K562 (cell line): Measurements from ENCODE around the gene PDE8A. TPM values are rescaled to one million over a fixed set of nuclear protein-coding genes. Genes with fewer than 3 reads are reported as not detected.
A peak's percentile ranks its signal among the peaks of the same experiment; 100 is the strongest.

ENCODE experiments used
- ARID1B ChIP-seq: fragments of 450-650 bp; IDR thresholded peaks from 2 replicates; pipeline ENCODE4 v1.6.1; 2016; ENCODE audit warnings: antibody characterized with exemption, mild to moderate bottlenecking, inconsistent platforms
- ATF7 ChIP-seq: fragments of 450-650 bp; IDR thresholded peaks from 2 replicates; pipeline ENCODE4 v1.7.1; 2014; ENCODE audit warnings: mild to moderate bottlenecking, moderate library complexity
- BRF1 ChIP-seq: IDR thresholded peaks from 3 replicates; pipeline ENCODE4 v1.6.1; 2011; ENCODE audit warnings: borderline replicate concordance, mild to moderate bottlenecking; ENCODE audit not compliant: insufficient read length; ENCODE audit errors: extremely low read depth
- CHD1 ChIP-seq: fragments of 200-600 bp; sonication (generic); IDR thresholded peaks from one replicate; pipeline ENCODE4 v1.6.1; 2012; ENCODE audit warnings: mild to moderate bottlenecking, moderate library complexity, low read length, inconsistent platforms
- ELF4 ChIP-seq: fragments of 450-650 bp; formaldehyde crosslinking; IDR thresholded peaks from 2 replicates; pipeline ENCODE4 v1.4.0; 2022; ENCODE audit warnings: missing genetic modification characterization
- EP400 ChIP-seq: fragments of 450-650 bp; IDR thresholded peaks from 2 replicates; pipeline ENCODE4 v1.6.1; 2017; ENCODE audit warnings: antibody characterized with exemption, mild to moderate bottlenecking, moderate library complexity
- ILF3 ChIP-seq: fragments of 450-650 bp; IDR thresholded peaks from 2 replicates; pipeline ENCODE4 v1.6.1; 2018; ENCODE audit warnings: antibody characterized with exemption, mild to moderate bottlenecking, moderate library complexity, borderline replicate concordance
- KLF13 ChIP-seq: fragments of 450-650 bp; IDR thresholded peaks from 2 replicates; pipeline ENCODE4 v1.6.1; 2016; ENCODE audit warnings: missing genetic modification characterization, low read depth, mild to moderate bottlenecking, missing compliant biosample characterization, moderate library complexity, borderline replicate concordance
- MCM5 ChIP-seq: fragments of 450-650 bp; IDR thresholded peaks from 2 replicates; pipeline ENCODE4 v1.6.1; 2016; ENCODE audit warnings: low read depth
- NBN ChIP-seq: fragments of 450-650 bp; IDR thresholded peaks from 2 replicates; pipeline ENCODE4 v1.6.1; 2016; ENCODE audit warnings: low read depth, mild to moderate bottlenecking
- NFIC ChIP-seq: fragments of 450-650 bp; IDR thresholded peaks from 2 replicates; pipeline ENCODE4 v1.6.1; 2017; ENCODE audit warnings: mild to moderate bottlenecking, inconsistent platforms
- POLR2AphosphoS2 ChIP-seq: IDR thresholded peaks from 2 replicates; pipeline ENCODE4 v1.6.1; 2012; ENCODE audit warnings: low read length, improper control_type of control experiment
- RBFOX2 ChIP-seq: fragments of 200-400 bp; formaldehyde crosslinking; IDR thresholded peaks from 2 replicates; pipeline ENCODE4 v1.6.1; 2017; ENCODE audit warnings: low read depth, mild to moderate bottlenecking, low read length, moderate library complexity
- SMARCA4 ChIP-seq: fragments of 450-650 bp; IDR thresholded peaks from 2 replicates; pipeline ENCODE4 v1.6.1; 2016
- TAF7 ChIP-seq: fragments of 450-650 bp; IDR thresholded peaks from 2 replicates; pipeline ENCODE4 v1.6.1; 2016; ENCODE audit warnings: missing genetic modification characterization, missing compliant biosample characterization
- VEZF1 ChIP-seq: fragments of 200-800 bp; sonication (Bioruptor generic); IDR thresholded peaks from 2 replicates; pipeline ENCODE4 v1.6.1; 2017; ENCODE audit warnings: missing genetic modification characterization, missing compliant biosample characterization
- ZNF197 ChIP-seq: fragments of 200-800 bp; sonication (Bioruptor generic); IDR thresholded peaks from 2 replicates; pipeline ENCODE4 v1.6.1; 2016; ENCODE audit warnings: low read depth, missing genetic modification characterization, missing compliant biosample characterization
- ZNF24 ChIP-seq: fragments of 450-650 bp; IDR thresholded peaks from 2 replicates; pipeline ENCODE4 v1.6.1; 2016
- ZNF707 ChIP-seq: fragments of 250-450 bp; sonication (Bioruptor Pico); conservative IDR thresholded peaks from 2 replicates; pipeline ENCODE4 v1.8.0; 2022; ENCODE audit warnings: inconsistent platforms, mild to moderate bottlenecking, moderate library complexity
- ZSCAN32 ChIP-seq: fragments of 450-650 bp; formaldehyde crosslinking; IDR thresholded peaks from 2 replicates; pipeline ENCODE4 v1.4.0; 2020; ENCODE audit warnings: mild to moderate bottlenecking, moderate library complexity
- polyA plus RNA-seq, 8 experiments: library from polyadenylated mRNA; depleted of rRNA in 4 of 8; stranded (reverse) in 5 of 8; unstranded in 3 of 8; fragments of >200 nt; fragmentation: Nextera tagmentation in 2 of 8; fragmentation: Illumina TruSeq in 1 of 8; extraction: Ambion mirVana in 2 of 8; extraction: Trizol in 1 of 8; gene quantifications; 2 replicates each; pipeline versions ENCODE4 v1.2.1 to v1.2.3, GENCODE V29; 2011 to 2014; ENCODE audit warnings: inconsistent platforms in 1 of 8, missing spikeins in 1 of 8
- total RNA-seq, 7 experiments: library from RNA; depleted of rRNA in 6 of 7; stranded (reverse); fragments of >200 nt in 6 of 7; fragmentation: Illumina TruSeq in 2 of 7; extraction: Trizol in 2 of 7; gene quantifications; 2 replicates each; pipeline versions ENCODE4 v1.2.1 to v1.2.3, GENCODE V29; 2011 to 2021; ENCODE audit warnings: low replicate concordance in 1 of 7
- TF ChIP-seq, protein P1 (sequence below): sonication (generic); formaldehyde crosslinking; IDR thresholded peaks from 2 replicates; pipeline ENCODE4 v1.8.1; 2022; ENCODE audit warnings: missing genetic modification reagents
- TF ChIP-seq, protein P2 (sequence below), 2 experiments: IDR thresholded peaks in 1 of 2; conservative IDR thresholded peaks in 1 of 2; 2 replicates each; pipeline ENCODE4 v1.6.1; 2016; ENCODE audit warnings: low read depth in 2 of 2, mild to moderate bottlenecking in 1 of 2, missing compliant biosample characterization in 1 of 2, missing genetic modification characterization in 1 of 2, moderate library complexity in 1 of 2

The PDE8A gene
- total and polyA plus RNA-seq, 9 of the 15 experiments (the other 6 are each of a cell fraction or from before 2014, with no cell fraction given): 5.9 to 40.3 (median 19.8) TPM

DNA sequence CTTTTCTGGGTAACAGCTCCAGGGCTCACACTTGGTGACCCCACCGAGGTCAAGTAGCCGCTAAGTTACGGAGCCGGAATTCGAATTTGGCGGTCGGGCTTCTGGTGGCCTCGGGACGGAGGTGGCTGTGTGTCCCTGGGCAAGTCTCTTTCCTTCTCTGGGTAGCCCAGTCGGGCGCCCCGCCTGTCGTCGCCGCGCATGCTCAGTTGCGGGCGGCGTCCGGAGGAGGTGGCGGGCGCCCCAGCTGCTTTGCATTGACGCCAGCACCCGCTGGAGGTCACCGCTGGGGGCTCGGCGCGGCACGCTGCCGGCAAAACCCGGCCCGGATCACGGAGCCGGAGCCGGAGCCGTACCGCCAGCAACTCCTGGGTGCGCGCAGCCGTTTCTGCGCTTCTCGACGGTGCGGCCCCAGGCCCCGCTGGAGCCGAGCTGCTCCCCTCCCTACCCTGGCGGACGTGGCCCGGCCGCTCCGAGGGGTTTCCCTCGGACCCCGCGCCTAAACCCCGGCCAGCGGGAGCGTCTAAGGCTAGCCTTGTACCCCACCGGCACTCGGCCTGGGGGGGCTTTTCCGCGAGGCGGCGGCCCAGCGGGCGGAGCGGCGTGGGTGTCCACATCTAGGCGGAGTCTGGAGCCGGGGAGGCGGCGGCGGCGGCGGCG, 474 bp upstream of the PDE8A start (continued):
- peak; percentile 90 for TF ChIP-seq VEZF1
- TF ChIP-seq SMARCA4: no peak
- peak; percentile 85 for TF ChIP-seq ZNF197 (CRISPR knock-in tag)
- TF ChIP-seq NFIC: peak; percentile 95
- TF ChIP-seq ZSCAN32 (CRISPR knock-in tag): no peak
- TF ChIP-seq BRF1: no peak
- TF ChIP-seq ARID1B: peak; percentile 39
- peak; percentile 70; the same call in 1 of the 2 replicates for TF ChIP-seq NBN
- no peak for TF ChIP-seq MCM5
- no peak for TF ChIP-seq ELF4 (CRISPR knock-in tag)
- TF ChIP-seq ZNF707 (CRISPR knock-in tag): no peak
- TF ChIP-seq POLR2AphosphoS2: no peak
- no peak; the same call in 1 of the 2 replicates for TF ChIP-seq TAF7 (tag)
- TF ChIP-seq ATF7: peak; percentile 90
- TF ChIP-seq, protein P1, sequence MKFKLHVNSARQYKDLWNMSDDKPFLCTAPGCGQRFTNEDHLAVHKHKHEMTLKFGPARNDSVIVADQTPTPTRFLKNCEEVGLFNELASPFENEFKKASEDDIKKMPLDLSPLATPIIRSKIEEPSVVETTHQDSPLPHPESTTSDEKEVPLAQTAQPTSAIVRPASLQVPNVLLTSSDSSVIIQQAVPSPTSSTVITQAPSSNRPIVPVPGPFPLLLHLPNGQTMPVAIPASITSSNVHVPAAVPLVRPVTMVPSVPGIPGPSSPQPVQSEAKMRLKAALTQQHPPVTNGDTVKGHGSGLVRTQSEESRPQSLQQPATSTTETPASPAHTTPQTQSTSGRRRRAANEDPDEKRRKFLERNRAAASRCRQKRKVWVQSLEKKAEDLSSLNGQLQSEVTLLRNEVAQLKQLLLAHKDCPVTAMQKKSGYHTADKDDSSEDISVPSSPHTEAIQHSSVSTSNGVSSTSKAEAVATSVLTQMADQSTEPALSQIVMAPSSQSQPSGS: no peak
- TF ChIP-seq KLF13: no peak
- TF ChIP-seq, protein P2, sequence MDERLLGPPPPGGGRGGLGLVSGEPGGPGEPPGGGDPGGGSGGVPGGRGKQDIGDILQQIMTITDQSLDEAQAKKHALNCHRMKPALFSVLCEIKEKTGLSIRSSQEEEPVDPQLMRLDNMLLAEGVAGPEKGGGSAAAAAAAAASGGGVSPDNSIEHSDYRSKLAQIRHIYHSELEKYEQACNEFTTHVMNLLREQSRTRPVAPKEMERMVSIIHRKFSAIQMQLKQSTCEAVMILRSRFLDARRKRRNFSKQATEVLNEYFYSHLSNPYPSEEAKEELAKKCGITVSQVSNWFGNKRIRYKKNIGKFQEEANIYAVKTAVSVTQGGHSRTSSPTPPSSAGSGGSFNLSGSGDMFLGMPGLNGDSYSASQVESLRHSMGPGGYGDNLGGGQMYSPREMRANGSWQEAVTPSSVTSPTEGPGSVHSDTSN (CRISPR knock-in tag; IDR thresholded peaks at IDR 0.05; ENCODE audit: low read depth): no peak
- TF ChIP-seq, protein P2 (tag; conservative IDR thresholded peaks at IDR 0.05; ENCODE audit: low read depth): no peak
- peak; percentile 79; the same call in 1 of the 2 replicates for TF ChIP-seq EP400
- peak; percentile 83 for TF ChIP-seq RBFOX2
- TF ChIP-seq CHD1: peak; percentile 64
- peak; percentile 11; the same call in 1 of the 2 replicates for TF ChIP-seq ILF3
- peak; percentile 63; the same call in 1 of the 2 replicates for TF ChIP-seq ZNF24
